Ovary (tissue), 3 donors: ENCODE data around the gene YDJC.

Experiments used
- CTCF ChIP-seq, 3 donors: fragments of 450-650 bp in 2 of 3; fragments of 200-600 bp in 1 of 3; IDR thresholded peaks; one replicate each; pipeline versions ENCODE4 v1.5.1 to v1.8.0; 2016 to 2022; ENCODE audit warnings: antibody characterized with exemption in 3 of 3, mild to moderate bottlenecking in 1 of 3
- EP300 ChIP-seq: sonication (generic); formaldehyde crosslinking; IDR thresholded peaks from one replicate; pipeline ENCODE4 v1.6.1; 2017; ENCODE audit warnings: antibody characterized with exemption
- POLR2A ChIP-seq: fragments of 450-650 bp; IDR thresholded peaks from one replicate; pipeline ENCODE4 v1.6.1; 2017; ENCODE audit warnings: antibody characterized with exemption, mild to moderate bottlenecking, moderate library complexity
- donor health status: DM: no; HTN: no; CAD: no.

- TF ChIP-seq CTCF (IDR thresholded peaks at IDR 0.05) (no peak), EP300 (no peak), POLR2A (no peak)
Measured at GRCh38 chr22:21650823-21651520, 21.1 kb upstream of the YDJC start.
